A549 (cell line): ENCODE data around the gene PLEKHA5.

Source experiments
- POLR2A ChIP-seq: IDR thresholded peaks from 2 replicates; pipeline ENCODE4 v1.6.1; 2012; ENCODE audit warnings: mild to moderate bottlenecking, low read length
- TF ChIP-seq, protein P1 (sequence below): fragments of >200 bp; sonication (Bioruptor Twin); formaldehyde crosslinking; IDR thresholded peaks from 3 replicates; pipeline ENCODE4 v1.6.1; 2016

GRCh38 chr12:19199332-19199731 is 69.8 kb downstream of the PLEKHA5 start:
- TF ChIP-seq, protein P1, sequence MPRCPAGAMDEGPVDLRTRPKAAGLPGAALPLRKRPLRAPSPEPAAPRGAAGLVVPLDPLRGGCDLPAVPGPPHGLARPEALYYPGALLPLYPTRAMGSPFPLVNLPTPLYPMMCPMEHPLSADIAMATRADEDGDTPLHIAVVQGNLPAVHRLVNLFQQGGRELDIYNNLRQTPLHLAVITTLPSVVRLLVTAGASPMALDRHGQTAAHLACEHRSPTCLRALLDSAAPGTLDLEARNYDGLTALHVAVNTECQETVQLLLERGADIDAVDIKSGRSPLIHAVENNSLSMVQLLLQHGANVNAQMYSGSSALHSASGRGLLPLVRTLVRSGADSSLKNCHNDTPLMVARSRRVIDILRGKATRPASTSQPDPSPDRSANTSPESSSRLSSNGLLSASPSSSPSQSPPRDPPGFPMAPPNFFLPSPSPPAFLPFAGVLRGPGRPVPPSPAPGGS: no peak
- TF ChIP-seq POLR2A: no peak
